SK-N-SH (cell line): ENCODE measurements around the gene RPS6KA2.

ENCODE experiments used
- CTCF ChIP-seq: fragments of 200-600 bp; sonication (generic); IDR thresholded peaks from 2 replicates; pipeline ENCODE4 v1.6.1; 2017; ENCODE audit warnings: antibody characterized with exemption, mild to moderate bottlenecking, moderate library complexity
- EP300 ChIP-seq, 2 experiments: IDR thresholded peaks; 2 replicates each; pipeline versions ENCODE4 v1.4.0 to v1.6.1; 2012; ENCODE audit warnings: borderline replicate concordance in 1 of 2, low read depth in 1 of 2, low read length in 1 of 2
- EZH2phosphoT487 ChIP-seq: fragments of 200-600 bp; sonication (generic); IDR thresholded peaks from 2 replicates; pipeline ENCODE4 v1.6.1; 2017; ENCODE audit warnings: low read depth, mixed run types, mild to moderate bottlenecking, antibody characterized with exemption, moderate library complexity, borderline replicate concordance
- FOXJ3 ChIP-seq: sonication (generic); formaldehyde crosslinking; IDR thresholded peaks from 2 replicates; pipeline ENCODE4 v1.5.1; 2020; ENCODE audit warnings: mild to moderate bottlenecking, missing genetic modification reagents
- JUND ChIP-seq: IDR thresholded peaks from 2 replicates; pipeline ENCODE4 v1.4.0; 2012
- NFIC ChIP-seq: IDR thresholded peaks from 2 replicates; pipeline ENCODE4 v1.4.0; 2012; ENCODE audit warnings: borderline replicate concordance
- NRF1 ChIP-seq: IDR thresholded peaks from 2 replicates; pipeline ENCODE4 v1.6.1; 2012; ENCODE audit warnings: low read depth, mild to moderate bottlenecking, low read length
- POLR2AphosphoS5 ChIP-seq: IDR thresholded peaks from 2 replicates; pipeline ENCODE4 v1.6.1; 2012; ENCODE audit warnings: low read depth, low read length
- RAD21 ChIP-seq: IDR thresholded peaks from 2 replicates; pipeline ENCODE4 v1.6.1; 2012; ENCODE audit warnings: mild to moderate bottlenecking, low read length
- TAF1 ChIP-seq: IDR thresholded peaks from 2 replicates; pipeline ENCODE4 v1.6.1; 2012; ENCODE audit warnings: low read depth, mild to moderate bottlenecking, low read length, moderate library complexity, borderline replicate concordance
- TCF12 ChIP-seq: IDR thresholded peaks from 2 replicates; pipeline ENCODE4 v1.4.0; 2012

- TF ChIP-seq FOXJ3 (CRISPR knock-in tag) (no peak), CTCF (no peak), EP300 (IDR thresholded peaks at IDR 0.05; ENCODE audit: borderline replicate concordance in 1 of 2, low read depth in 1 of 2, low read length in 1 of 2) (no peak), TAF1 (no peak), RAD21 (no peak), POLR2AphosphoS5 (no peak), JUND (no peak), TCF12 (no peak), NFIC (no peak), EZH2phosphoT487 (no peak), NRF1 (no peak)
Measured at GRCh38 chr6:166572370-166573261, 54.4 kb downstream of the RPS6KA2 start.
